ENCODE data around the gene KCTD10. TPM values are rescaled to one million over a fixed set of nuclear protein-coding genes. Genes with fewer than 3 reads are reported as not detected.
A peak's percentile ranks its signal among the peaks of the same experiment; 100 is the strongest.

Gene KCTD10
- total and polyA plus RNA-seq, 7 donors: 53.5 to 123 (median 82.8) TPM

- intact Hi-C loops (cut with DNase I): no loop called here
- H3K36me3 ChIP-seq: peaks cover 7 to 82% (median 50%) of the 10 kb centered on the region in 4 donors
- TF ChIP-seq CTCF (IDR thresholded peaks at IDR 0.05) (no peak), EP300 (IDR thresholded peaks at IDR 0.05) (no peak), POLR2A (IDR thresholded peaks at IDR 0.05) (no peak), POLR2AphosphoS5 (IDR thresholded peaks at IDR 0.05) (peak in 1 of 4 donors; percentile 35)
- WGBS, 2 donors: 93 to 95% methylated on average over 2 of the region's 2 CpGs
- peak overlapping the region in 3 of 4 donors; percentile 65 to 98 (median 94) for H3K27ac ChIP-seq
- H3K4me1 ChIP-seq: peaks cover 0 to 85% (median 73%) of the 10 kb centered on the region in 4 donors
- H3K4me3 ChIP-seq: no peak overlapping the region
- H3K27me3 ChIP-seq: no peaks in the 10 kb centered on the region
- H3K9me3 ChIP-seq: no peaks in the 10 kb centered on the region
- no peak for DNase-seq
Measured at GRCh38 chr12:109452489-109452888, 24.6 kb downstream of the KCTD10 start.

- H3K27ac ChIP-seq: peak overlapping the region; percentile 25 to 98 (median 80)
Measured at GRCh38 chr12:109451400-109451799, 25.7 kb downstream of the KCTD10 start.

GRCh38 chr12:109450980-109451379, 26.1 kb downstream of the KCTD10 start:
- Histone ChIP-seq H3K27me3 (no peaks in the 10 kb centered on the region), H3K36me3 (peaks cover 7 to 82% (median 43%) of the 10 kb centered on the region in 4 donors)
- DNase-seq: no peak

More at GRCh38 chr12:109451400-109451799, 25.7 kb downstream of the KCTD10 start:
- WGBS, 2 donors: 93 to 95% methylated on average over 23 of the region's 23 CpGs
- Histone ChIP-seq H3K4me3 (no peak overlapping the region), H3K9me3 (no peaks in the 10 kb centered on the region), H3K4me1 (peaks cover 0 to 75% (median 64%) of the 10 kb centered on the region in 4 donors), H3K36me3 (peaks cover 7 to 82% (median 43%) of the 10 kb centered on the region in 4 donors), H3K27me3 (no peaks in the 10 kb centered on the region)
- intact Hi-C loops (cut with DNase I): no loop called here
- TF ChIP-seq POLR2A (IDR thresholded peaks at IDR 0.05): no peak
- no peak for TF ChIP-seq EP300 (IDR thresholded peaks at IDR 0.05)
- TF ChIP-seq CTCF (IDR thresholded peaks at IDR 0.05): no peak
- TF ChIP-seq POLR2AphosphoS5 (IDR thresholded peaks at IDR 0.05): no peak
- no peak for DNase-seq

GRCh38 chr12:109449845-109450532, 27.1 kb downstream of the KCTD10 start:
- DNase-seq: no peak
- Histone ChIP-seq H3K4me1 (peaks cover 0 to 68% (median 59%) of the 10 kb centered on the region in 4 donors), H3K9me3 (no peaks in the 10 kb centered on the region), H3K27ac (peak overlapping the region; percentile 52 to 98 (median 80)), H3K36me3 (peaks cover 7 to 78% (median 33%) of the 10 kb centered on the region in 4 donors), H3K4me3 (no peak overlapping the region), H3K27me3 (no peaks in the 10 kb centered on the region)
- 18 to 67% methylated on average over 16 of the region's 16 CpGs for WGBS, 2 donors
- TF ChIP-seq POLR2AphosphoS5 (IDR thresholded peaks at IDR 0.05) (peak in 2 of 4 donors; percentile 16 to 22), CTCF (IDR thresholded peaks at IDR 0.05) (peak in 1 of 4 experiments; percentile 21), POLR2A (IDR thresholded peaks at IDR 0.05) (no peak)
- intact Hi-C loops (cut with DNase I): no loop called here

More at GRCh38 chr12:109450980-109451379, 26.1 kb downstream of the KCTD10 start:
- peak overlapping the region; percentile 52 to 98 (median 80) for H3K27ac ChIP-seq
- 51 to 73% methylated on average over 4 of the region's 4 CpGs for WGBS, 2 donors
- H3K4me3 ChIP-seq: no peak overlapping the region
- peaks cover 0 to 72% (median 61%) of the 10 kb centered on the region in 4 donors for H3K4me1 ChIP-seq
- TF ChIP-seq POLR2AphosphoS5 (IDR thresholded peaks at IDR 0.05): no peak
- TF ChIP-seq POLR2A (IDR thresholded peaks at IDR 0.05): no peak
- TF ChIP-seq CTCF (IDR thresholded peaks at IDR 0.05): no peak
- no peak for TF ChIP-seq EP300 (IDR thresholded peaks at IDR 0.05)
- intact Hi-C loops (cut with DNase I): no loop called here
- H3K9me3 ChIP-seq: no peaks in the 10 kb centered on the region
